Measurements from ENCODE around the gene GNRH2.
"Not testable (repeated sequence)": the region's sequence is repeated elsewhere in the genome, so short reads cannot be mapped to it uniquely, and the experiment has no call there.

The GNRH2 gene

DNA sequence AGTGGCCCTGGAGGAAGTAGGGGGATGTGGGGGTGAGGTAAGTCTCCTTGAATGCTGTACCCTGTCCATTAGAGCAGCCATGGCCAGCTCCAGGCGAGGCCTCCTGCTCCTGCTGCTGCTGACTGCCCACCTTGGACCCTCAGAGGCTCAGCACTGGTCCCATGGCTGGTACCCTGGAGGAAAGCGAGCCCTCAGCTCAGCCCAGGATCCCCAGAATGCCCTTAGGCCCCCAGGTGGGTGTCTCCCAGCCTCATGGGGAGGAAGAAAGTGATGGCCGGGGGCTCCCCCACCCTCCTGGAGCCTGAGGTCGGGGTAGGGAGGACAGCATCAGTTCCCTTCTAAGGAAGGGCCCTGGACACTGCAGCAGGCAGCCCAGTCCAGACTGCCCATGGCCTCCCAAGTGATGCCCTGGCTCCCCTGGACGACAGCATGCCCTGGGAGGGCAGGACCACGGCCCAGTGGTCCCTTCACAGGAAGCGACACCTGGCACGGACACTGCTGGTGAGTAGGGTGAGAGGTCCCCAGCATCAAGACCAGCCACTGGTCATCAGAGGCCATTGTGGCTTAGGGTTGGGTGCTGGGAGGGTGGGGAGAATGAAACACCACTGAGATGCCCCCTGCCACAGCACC, 1.0 kb downstream of the GNRH2 start:
- DNase-seq: no peak

DNA sequence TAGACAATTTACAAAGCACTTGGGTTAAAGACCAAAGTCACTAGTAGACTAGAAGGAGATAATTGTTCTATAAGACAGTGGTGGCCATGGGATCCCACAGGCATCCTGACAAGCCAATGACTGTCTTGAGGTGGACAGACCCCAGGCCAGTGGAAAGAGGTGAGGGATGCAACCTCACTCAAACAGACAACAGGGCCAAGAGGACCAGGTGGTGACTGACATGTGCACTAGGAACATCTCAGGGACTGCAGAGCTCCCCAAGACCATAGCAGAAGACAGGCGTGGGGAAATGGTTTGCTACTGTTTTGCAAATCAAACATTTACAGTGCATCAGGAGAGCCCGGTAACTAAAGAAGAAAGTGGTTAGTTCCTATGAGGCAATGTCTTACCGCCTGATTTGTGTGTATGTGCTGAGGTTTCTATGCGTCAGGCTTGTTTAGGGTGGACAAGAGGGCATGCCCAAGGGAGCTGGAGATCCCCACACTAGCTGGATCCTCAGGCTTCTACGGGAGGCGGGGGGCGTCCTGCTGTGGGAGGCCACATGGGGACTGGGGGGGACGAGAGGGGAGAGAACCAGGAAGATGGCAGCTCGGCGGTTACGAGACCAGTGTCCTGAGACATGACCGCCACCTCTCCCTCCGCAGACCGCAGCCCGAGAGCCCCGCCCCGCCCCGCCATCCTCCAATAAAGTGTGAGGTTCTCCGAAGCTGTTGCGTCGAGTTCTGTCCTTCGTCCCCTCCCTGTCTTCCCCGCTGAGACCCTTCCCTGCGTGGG, 1.8 kb downstream of the GNRH2 start:
- DNase-seq: peak; percentile 83

DNA sequence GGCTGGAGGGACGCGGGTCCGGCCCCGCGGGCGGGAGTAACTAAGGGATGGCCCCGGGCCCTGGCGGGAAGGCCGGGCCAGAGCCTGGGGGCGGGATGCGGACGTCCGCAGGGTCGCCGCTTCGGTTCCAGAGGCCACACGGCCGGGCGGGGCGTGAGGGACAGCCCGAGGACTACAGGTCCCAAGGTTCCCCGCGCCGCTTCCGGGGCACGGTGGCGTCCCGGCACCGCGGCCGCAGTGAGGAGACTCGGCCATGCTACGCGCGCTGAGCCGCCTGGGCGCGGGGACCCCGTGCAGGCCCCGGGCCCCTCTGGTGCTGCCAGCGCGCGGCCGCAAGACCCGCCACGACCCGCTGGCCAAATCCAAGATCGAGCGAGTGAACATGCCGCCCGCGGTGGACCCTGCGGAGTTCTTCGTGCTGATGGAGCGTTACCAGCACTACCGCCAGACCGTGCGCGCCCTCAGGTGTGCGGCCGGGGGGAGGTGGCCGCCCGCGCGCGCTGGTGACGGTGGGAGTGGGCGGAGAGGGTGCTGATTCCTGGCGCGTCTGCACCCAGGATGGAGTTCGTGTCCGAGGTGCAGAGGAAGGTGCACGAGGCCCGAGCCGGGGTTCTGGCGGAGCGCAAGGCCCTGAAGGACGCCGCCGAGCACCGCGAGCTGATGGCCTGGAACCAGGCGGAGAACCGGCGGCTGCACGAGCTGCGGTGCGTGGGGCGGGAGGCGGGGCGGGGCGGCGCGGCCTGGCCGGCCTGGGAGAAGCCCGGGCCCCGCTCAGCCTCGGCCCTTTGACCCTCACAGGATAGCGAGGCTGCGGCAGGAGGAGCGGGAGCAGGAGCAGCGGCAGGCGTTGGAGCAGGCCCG, 2.6 kb downstream of the GNRH2 start, which contains the start of gene MRPS26:
MRPS26 (plus strand) TSS at position 237 of the 861 bp plus-strand sequence; CDS start at position 254, 17 bp downstream.
- peak; percentile 83 for DNase-seq

DNA sequence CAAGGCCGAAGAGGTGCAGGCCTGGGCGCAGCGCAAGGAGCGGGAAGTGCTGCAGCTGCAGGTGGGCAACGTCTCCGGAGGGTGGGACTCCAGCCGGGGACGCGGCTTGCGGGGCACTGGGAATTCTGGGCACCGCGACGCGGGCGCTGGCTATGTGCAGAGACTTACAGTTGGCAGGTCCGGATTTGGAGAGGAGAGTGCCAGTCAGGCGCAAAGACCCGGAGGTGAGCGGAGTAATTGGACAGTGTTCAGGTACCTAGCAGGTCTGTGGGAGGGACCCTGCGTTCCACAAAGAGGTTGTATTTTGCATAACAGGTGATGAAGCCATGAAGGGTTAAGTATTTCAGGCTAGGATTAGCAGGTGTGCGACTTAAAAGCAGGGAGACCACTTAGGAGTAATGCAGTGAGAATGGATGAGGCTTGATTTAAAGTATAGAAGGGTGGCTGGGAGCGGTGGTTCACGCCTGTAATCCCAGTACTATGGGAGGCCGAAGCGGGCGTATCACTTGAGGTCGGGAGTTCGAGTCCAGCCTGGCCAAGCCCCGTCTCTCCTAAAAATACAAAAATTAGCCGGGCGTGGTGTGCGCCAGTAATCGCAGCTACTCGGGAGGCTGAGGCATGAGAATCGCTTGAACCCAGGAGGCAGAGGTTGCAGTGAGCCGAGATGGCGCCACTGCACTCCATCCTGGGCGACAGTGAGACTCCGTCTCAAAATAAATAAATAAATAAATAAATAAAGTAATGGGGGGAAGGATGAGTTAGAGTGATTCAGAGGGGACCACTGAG, 3.4 kb downstream of the GNRH2 start:
- no peak for DNase-seq

DNA sequence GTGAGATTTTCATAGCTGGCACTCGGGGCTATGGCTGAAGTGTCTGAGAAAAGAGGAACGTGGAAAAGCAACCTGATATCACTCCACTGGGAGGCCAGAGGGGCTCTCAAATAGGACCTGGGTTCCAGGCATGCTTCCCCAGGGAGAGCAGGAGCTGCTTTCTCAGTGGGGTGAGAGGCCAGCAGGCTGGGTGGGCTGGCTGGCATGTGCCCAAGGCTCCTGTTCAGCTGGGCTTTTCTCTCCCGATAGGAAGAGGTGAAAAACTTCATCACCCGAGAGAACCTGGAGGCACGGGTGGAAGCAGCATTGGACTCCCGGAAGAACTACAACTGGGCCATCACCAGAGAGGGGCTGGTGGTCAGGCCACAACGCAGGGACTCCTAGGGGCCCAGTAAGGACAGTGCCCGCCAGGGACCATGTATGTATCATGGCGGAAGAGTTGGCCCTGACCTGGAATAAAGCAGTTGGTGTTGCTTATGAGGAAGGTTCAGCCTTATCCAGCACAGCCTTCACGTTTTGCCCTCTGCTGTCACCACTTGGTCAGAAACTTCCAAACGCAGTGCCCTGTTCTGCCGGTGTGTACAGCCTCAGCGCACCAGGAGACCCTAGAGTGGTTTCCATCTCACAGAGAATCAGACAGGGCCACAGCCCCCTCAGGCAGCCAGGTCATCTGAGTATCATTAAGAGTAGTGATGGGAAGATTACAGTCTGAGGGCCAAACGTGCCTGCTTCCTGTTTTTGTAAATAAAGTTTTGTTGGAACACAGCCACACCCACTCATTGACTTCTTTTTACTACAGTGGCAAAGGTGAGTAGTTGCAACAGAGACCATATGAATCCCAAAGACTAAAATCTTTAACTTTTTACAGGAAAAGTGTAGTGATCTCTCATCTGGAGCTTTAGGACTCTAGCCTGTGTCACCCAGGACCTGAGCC, 4.3 kb downstream of the GNRH2 start:
- DNase-seq: peak; percentile 15

DNA sequence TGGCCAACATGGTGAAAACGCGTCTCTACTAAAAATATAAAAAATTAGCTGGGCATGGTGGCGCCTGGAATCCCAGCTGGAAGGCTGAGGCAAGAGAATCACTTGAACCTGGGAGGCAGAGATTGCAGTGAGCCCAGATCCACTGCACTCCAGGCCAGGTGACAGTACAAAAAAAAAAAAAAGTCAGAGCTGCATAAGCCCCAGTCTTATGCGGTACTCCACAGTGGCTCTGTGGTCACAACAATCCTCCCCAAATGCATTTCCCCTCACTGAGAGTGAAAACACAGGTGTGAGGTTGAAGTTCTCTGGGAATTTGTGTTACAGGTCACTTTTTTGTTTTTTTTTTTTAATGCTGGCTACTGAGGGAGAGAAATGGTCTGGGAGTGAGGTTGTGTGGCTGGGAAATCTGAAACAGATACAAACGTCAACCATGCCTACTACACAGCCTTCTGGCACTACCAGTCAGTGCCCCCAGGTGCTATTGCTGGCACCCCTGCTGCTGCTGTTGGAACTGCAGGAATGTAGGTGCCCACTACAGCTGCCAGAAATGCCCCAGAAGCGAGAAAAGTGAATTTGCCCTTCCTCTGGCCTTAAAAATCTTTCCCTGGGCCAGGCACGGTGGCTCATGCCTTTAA, 8.1 kb downstream of the GNRH2 start:
- DNase-seq: no peak

DNA sequence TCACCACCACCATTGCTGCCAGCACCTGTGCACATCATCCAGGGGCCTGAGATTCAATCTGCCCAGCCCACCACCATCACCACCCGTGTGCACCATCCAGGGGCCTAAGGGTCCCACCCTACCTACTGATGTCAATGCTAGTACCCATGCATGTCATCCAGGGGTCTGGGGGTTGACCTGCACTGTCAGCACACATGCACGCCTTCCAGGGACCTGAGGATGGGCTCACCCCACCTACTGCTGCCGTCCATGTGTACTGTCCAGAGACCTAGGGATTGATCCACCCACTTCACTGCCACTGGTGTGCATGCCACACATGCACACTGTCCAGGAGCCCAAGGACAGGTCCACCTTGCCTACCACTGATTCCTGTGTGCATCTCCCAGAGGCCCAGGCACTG, 16.1 kb downstream of the GNRH2 start:
- no peak for DNase-seq

DNA sequence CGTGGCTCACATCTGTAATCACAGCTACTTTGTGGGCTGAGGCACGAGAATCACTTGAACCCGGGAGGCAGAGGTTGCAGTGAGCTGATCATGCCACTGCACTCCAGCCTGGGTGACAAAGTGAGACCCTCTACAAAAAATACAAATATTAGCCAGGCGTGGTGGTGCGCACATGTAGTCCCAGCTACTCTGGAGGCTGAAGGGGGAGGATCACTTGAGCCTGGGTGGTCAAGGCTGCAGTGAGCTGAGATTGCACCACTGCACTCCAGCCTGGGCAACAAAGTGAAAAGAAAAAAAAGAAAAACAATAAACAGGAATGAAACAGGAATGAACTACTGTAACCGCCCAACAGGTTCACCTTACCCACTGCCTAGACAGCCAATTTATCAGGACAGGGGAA, 20.7 kb downstream of the GNRH2 start:
- not testable (repeated sequence) for DNase-seq

DNA sequence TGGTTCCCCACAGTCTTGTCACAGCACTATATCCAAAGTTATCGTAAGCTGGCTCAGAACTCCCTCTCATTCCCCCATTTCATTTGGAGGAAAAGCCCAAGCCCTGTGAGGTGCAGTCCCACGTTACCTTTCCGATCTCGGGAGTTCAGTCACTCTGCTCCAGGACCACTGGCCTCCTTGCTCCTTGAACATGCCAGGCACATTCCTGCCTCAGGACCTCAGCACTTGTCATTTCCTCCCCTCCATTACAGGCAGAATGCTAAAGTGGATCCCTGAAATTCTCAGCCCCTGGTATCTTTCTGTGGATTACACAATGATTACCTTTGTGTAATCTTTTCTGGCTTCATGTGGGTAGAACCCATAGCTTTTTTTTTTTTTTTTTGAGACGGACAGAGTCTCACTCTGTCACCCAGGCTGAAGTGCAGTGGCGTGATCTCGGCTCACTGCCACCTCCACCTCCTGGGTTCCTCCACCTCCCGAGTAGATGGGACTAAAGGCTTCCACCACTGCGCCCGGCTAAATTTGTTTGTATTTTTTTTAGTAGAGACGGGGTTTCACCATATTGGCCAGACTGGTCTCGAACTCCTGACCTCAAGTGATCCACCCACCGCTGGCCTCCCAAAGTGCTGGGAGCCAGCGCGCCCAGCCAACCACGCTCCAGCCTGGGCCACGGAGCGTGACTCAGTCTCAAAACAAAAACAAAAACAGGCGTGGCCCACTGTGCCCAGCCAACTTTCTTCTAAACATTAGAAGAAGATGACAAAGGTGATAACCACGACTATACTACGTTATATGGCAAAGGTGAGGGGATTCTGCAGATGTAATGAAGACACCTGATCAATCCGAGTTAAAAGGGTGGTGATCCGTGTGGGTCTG, 24.0 kb downstream of the GNRH2 start:
- DNase-seq: no peak

DNA sequence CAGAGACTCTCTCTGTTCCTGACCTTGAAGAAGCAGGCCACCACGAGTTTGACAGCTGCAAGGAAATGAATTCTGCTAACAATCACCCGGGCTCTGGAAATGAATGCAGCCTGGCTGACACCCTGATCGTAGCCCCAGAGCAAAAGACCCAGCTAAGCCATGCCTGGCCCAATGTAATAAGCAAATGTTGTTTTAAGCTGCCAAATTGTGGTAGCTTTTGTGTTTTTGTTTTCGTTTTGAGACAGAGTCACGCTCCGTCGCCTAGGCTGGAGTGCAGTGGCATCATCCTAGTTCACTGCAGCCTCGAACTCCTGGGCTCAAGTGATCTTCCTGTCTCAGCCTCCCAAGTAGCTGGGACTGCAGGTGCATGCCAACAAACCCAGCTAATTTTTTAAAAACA, 24.7 kb downstream of the GNRH2 start:
- no peak for DNase-seq

DNA sequence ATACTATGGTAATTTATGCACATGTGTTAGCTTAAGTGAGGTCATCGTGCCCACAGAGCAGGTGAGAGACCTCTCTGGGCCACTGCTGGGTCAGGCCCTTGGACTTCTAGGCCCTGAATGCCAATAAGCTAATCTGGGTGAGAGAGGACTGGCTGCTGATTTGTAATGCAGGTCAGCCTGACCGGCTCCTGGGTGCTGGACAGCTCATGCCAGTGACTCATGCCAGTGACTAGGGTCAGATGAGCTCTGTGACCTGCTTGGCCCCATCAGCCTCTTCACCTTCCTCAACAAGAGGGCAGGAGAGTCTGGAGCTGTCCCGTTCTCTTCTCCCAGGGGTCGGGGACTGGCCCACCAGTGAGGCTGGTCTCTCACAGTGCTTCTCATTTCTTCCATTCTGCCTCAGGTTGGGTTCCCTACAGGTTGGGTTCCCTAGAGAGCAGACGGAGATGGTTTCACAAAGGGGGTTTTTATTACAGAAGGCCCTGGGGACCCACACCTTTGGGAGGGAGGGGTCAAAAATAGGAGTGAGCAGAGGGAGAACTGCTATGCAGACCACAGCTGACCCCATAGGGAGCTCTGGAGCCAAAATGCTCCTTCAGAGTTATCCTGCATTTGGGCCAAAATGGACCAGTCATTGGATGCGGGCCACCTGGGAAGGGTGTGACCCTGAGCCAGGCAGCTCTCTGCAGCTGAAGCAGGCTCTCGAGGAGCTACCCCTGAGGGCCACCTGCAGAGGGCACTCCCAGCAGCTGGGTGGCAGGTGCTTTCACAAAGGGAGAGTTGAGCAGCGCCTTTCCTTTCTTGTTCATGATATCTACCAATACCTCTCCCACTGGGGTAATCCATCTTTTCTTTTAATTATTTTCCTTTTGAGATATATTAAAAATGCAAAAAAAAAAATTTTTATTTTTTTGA, 25.8 kb downstream of the GNRH2 start:
- no peak for DNase-seq

DNA sequence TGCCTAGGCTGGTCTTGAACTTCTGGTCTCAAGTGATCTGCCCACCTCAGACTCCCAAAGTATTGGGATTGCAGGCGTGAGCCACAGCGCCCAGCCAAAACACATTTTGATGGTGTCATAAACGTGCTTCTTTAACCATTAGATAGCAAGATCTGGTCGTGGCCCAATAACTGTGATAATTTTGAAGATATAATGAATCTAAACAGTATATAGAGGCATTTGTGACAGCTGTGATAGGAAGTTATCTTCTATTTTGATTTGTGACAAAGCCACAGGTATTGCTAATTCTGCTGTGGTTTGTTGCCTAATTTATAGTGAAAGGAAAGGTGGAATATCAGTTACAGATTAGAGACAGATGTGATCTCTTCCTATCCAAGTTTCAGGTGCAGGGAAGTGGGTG, 27.3 kb downstream of the GNRH2 start:
- DNase-seq: no peak

DNA sequence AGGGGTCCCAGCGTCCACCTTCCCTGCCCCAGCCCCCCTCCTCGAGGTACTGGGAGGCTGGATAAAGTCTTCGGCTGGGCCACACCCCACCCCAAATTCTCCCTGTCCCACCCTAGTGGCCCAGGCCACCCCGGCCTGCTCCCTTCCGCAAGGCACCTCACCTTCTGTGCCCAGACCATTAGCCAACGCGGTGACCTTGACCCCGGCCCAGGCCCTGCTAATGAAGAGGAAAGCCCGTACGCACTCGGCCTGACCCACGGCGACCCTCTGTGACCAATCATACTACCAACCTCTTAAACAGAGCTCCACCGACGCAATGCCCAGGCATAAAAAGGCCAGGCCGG, 27.8 kb downstream of the GNRH2 start:
- no peak for DNase-seq

DNA sequence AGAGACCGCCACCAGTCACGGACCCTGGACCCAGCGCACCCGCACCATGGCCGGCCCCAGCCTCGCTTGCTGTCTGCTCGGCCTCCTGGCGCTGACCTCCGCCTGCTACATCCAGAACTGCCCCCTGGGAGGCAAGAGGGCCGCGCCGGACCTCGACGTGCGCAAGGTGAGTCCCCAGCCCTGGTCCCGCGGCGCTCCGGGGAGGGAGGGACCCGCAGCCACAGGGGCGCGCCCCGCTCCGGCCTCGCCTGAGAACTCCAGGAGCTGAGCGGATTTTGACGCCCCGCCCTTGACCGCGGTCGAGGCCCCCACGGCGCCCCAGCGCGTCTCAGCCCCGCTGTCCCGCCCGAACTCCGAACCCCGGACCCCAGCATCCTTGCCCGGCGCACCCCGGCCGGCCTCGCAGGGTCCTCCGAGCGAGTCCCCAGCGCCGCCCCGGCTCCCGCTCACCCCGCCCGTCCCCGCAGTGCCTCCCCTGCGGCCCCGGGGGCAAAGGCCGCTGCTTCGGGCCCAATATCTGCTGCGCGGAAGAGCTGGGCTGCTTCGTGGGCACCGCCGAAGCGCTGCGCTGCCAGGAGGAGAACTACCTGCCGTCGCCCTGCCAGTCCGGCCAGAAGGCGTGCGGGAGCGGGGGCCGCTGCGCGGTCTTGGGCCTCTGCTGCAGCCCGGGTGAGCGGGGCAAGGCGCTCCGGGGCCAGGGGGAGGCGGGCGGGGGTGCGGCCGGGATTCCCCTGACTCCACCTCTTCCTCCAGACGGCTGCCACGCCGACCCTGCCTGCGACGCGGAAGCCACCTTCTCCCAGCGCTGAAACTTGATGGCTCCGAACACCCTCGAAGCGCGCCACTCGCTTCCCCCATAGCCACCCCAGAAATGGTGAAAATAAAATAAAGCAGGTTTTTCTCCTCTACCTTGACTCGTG, 28.4 kb downstream of the GNRH2 start, which contains the start of gene OXT:
OXT (plus strand) TSS at position 11 of the 920 bp plus-strand sequence; CDS start at position 47, 36 bp downstream.
- DNase-seq: no peak

DNA sequence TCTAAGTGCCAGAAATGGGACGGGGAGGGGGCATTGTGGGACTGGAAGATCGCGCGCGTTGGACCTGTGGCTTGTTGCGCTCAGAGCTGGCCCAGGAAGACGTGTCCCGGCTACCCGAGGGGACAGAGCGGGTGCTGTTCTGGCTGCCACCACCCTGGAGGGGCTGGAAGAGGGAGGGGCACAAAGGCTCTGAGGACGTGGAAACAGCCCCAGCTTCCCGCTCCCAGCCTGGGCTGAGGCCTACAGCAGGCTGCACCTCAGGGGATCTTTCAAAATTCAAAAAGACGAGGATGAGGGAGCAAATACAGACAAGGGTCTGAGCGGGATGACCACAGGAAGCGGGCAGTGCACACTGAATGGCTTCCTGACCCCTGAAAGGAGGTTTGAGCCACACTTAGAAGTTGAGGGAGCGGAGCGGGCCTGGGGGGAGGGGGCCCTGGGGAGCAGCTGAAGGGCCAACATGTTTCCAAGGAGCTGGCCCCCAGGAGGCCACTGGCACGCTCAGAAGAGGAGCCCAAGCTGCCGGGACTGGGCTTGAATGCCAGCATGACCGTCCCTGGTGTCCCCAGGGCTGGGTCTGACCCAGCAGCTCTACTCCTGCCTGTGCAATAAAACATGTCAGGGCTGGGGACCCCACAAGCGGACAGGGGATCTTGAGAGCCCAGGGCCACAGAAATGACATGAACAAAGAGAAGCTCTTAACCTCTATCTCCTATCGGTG, 29.3 kb downstream of the GNRH2 start:
- no peak for DNase-seq

DNA sequence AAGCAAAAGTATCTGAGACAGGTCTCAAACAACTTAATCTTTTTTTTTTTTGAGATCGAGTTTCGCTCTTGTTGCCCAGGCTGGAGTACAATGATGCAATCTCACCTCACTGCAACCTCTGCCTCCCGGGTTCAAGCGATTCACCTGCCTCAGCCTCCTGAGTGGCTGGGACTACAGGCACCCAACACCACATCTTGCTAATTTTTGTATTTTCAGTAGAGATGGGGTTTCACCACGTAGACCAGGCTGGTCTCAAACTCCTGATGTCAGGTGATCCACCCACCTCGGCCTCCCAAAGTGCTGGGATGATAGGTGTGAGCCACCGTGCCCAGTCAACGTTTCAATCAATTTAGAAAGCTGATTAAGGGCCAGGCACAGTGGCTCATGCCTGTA, 29.8 kb downstream of the GNRH2 start:
- DNase-seq: not testable (repeated sequence)

DNA sequence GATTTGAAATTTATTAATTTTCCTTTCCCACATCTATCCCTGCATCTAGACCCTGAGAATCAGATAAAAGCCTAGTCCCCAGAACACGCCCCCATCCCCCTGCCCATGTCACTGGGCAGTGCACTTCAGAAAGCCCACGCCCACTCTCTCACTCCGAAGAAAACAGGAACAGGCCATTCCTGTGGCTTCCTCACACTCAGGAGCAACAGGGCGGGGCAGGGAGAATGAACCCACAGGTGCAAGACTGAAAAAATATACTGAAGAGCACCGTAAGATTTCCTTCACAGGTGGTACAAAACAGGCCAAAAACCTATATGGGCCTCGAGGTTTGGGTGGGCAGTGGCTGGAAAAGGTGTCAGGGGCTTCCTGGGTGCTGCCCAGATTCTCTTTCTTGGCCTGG, 31.4 kb downstream of the GNRH2 start:
- no peak for DNase-seq

Measured in MV-4-11 (cell line).